Activated gamma-delta T cell treated with anti-CD3 and anti-CD28 coated beads, Interleukin-2, amount 50 U/mL, for 16 hours (primary cell): ENCODE measurements around the gene SNTB2.
"Not testable (repeated sequence)": the region's sequence is repeated elsewhere in the genome, so short reads cannot be mapped to it uniquely, and the experiment has no call there.

ENCODE experiments used
- DNase-seq: peaks from one replicate; pipeline ENCODE4 v3.0.0-alpha.2; 2020; ENCODE audit warnings: low read depth

Gene SNTB2

DNA sequence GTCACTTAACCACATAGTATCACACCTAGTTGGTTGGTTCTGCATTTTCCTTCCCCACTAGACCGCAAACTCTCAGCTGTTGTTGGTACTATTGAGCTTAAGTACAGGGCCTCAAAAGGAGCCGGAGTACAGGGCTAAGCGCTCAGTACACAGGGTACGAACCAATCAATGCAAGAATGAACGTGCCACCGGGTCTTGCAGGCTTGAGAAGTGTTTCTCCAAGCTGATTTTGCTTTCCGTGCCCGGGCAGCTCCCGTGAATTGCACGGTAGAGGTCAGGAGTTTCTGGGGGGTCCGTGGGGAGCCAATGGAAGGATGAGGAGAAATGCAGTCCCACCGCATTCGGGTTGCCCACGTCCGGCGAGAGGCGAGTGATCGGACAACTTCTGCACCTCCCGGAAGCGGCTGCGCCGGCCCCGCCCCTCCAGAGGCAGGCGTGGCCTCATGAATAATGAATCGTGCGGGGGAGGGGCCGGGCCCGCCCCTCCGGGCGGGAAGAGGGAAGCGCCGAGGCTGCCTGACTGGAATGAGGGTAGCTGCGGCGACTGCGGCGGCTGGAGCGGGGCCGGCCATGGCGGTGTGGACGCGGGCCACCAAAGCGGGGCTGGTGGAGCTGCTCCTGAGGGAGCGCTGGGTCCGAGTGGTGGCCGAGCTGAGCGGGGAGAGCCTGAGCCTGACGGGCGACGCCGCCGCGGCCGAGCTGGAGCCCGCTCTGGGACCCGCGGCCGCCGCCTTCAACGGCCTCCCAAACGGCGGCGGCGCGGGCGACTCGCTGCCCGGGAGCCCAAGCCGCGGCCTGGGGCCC, at the start of gene SNTB2:
Gene SNTB2 (plus strand): TSS at position 523 of the 804 bp plus-strand sequence. CDS start 3 bp downstream, at position 526.
- peak; percentile 57 for DNase-seq

GRCh38 chr16:69138608-69139007, 48.4 kb upstream of the SNTB2 start:
- DNase-seq: no peak

GRCh38 chr16:69139464-69139863, 47.5 kb upstream of the SNTB2 start:
- not testable (repeated sequence) for DNase-seq

DNA sequence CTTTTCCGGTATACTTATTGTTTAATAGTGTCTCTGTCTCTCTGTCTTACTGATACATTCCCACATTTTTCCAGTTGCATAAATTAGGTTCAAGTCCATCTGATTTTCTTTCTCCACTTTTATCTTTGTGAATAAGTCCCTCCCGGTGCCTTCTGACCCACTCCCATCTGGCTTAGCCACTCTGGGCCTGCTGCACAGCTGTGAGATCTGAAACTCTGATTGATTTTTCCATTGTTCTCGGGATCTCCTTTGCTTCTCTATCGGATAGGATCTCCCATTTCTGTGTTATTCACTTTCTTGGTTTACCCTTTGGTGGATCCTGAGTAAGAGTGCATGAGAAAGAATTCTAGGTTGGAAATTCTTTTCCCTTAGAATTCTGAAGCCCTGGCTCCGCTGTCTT, 46.0 kb upstream of the SNTB2 start:
- DNase-seq: no peak

GRCh38 chr16:69141936-69142335, 45.0 kb upstream of the SNTB2 start:
- DNase-seq: no peak

GRCh38 chr16:69143116-69143515, 43.8 kb upstream of the SNTB2 start:
- DNase-seq: no peak

- DNase-seq: no peak
These were observed 41.3 kb upstream of the SNTB2 start for GRCh38 chr16:69145658-69146057.

- DNase-seq: not testable (repeated sequence)
These were observed 37.3 kb upstream of the SNTB2 start for GRCh38 chr16:69149621-69150020.

- DNase-seq: peak; percentile 17
These were observed 36.7 kb upstream of the SNTB2 start for GRCh38 chr16:69150146-69150865.

- DNase-seq: no peak
These were observed 29.8 kb upstream of the SNTB2 start for GRCh38 chr16:69157196-69157595.

DNA sequence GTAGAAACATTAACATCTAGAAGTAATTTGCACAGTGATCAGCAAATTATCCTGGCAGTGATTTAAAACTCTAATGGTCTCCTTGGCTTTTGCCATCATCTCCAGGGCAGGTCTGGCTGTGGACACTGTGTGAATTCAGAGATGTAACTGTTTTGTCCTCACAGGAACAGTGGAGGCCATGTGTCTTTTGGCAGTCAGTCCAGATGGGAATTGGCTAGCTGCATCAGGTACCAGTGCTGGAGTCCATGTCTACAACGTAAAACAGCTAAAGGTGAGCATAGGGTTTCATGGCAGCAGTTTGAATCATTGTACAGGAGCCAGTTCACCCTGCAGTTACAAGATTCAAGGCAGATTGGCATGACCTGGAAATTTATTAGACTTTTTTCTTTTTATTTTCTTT, 26.8 kb upstream of the SNTB2 start:
- no peak for DNase-seq

- no peak for DNase-seq
These were observed 21.4 kb upstream of the SNTB2 start for GRCh38 chr16:69165584-69165983.

GRCh38 chr16:69166221-69166833, 20.6 kb upstream of the SNTB2 start:
- peak; percentile 66 for DNase-seq

DNA sequence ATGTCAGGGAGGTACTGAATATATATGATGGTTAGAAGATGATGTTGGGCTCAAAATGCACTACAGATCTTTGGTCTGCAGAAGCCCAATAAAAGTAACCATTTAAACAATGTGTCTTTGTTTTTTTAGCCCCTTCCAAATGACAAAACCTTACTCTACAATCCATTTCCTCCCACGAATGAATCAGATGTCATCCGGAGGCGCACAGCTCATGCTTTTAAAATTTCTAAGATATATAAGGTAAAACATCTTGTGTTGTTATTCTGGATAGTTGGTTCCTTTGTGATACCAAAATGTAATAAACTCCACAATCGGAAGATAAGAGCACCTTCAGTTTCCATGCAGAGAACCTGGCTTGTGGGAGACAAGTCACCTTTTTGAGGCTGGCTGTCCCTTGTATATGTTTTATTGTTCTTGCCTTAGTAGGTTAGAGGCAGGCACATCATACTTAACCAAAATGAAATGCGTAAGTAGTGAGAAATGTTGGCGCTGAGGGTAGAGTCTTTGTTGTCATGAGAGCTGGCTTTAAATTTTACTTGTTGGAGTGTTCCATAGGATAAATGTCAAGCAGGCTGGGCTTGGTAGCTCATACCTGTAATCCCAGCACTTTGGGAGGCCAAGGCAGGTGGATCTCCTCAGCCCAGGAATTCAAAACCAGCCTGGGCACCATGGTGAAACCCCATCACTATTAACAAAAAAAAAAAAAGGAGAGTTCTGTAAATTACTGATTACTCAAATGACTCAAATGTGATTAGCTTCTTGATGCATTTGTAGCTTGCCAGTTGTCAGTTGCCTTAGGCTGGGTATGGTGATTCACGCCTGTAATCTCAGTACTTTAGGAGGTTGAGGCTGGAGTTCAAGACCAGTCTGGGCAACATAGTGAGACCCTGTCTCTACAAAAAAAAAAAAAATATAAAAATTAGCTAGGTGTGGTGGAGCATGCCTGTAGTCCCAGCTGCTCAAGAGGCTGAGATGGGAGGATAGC, 19.7 kb upstream of the SNTB2 start:
- DNase-seq: no peak

DNA sequence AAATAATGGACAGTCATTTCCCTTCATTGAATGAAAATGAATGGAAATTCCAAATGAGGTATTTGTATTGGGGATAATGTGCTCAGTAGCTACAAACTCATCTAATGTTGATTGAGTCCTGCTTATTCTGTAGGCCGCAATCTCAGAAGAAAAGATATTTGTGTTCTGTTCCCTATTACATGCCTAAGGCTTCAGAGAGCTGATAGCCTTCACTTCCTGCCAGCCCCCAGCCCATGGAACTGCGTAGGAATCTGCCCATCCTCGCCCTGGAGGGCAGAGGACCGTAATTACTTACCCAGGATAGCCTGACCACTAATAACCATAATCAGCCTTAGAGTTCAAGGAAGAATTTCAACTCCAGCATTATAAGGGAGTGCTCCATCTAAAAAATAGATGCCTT, 17.9 kb upstream of the SNTB2 start:
- no peak for DNase-seq

GRCh38 chr16:69169607-69170352, 17.2 kb upstream of the SNTB2 start:
- no peak for DNase-seq

- DNase-seq: no peak
These were observed 15.5 kb upstream of the SNTB2 start for GRCh38 chr16:69171325-69172084.

DNA sequence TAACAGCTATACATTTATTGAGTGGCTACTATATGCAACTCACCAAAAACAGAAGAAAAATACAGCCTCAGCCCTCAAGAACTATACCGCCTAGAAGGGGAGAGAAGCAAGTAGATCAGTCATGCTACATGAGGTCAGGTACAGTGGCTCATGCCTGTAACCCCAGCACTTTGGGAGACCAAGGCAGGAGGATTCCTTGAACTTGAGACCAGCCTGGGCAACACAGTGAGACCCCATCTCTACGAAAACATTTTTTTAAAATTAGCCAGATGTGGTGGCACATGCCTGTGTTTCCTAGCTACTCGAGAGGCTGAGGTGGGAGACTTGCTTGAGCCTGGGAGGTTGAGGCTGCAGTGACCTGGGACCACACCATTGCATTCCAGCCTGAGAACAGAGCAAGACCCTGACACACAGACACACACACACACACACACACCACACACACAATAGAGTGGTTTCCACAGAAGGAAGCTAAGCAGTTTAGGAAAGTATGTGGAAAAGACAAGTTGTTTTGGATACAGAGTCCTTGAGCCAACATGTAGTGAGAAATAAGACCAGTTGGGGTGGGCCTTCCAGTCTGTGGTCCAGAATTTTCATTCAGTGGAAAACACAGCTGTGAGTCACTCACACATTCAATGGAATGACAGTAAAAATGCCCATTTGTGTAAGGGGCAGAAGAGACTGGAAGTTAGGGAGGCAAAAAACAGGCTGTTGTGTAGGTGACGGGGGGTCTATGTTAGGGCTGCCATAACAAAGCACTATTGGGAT, 10.7 kb upstream of the SNTB2 start:
- no peak for DNase-seq

- no peak for DNase-seq
These were observed 7.5 kb upstream of the SNTB2 start for GRCh38 chr16:69179328-69180010.
